ENCODE measurements around the gene CHD1. TPM values are rescaled to one million over a fixed set of nuclear protein-coding genes. Genes with fewer than 3 reads are reported as not detected.

The CHD1 gene
- total RNA-seq, 1 experiment from 2014 or later: 41.8 TPM

DNA sequence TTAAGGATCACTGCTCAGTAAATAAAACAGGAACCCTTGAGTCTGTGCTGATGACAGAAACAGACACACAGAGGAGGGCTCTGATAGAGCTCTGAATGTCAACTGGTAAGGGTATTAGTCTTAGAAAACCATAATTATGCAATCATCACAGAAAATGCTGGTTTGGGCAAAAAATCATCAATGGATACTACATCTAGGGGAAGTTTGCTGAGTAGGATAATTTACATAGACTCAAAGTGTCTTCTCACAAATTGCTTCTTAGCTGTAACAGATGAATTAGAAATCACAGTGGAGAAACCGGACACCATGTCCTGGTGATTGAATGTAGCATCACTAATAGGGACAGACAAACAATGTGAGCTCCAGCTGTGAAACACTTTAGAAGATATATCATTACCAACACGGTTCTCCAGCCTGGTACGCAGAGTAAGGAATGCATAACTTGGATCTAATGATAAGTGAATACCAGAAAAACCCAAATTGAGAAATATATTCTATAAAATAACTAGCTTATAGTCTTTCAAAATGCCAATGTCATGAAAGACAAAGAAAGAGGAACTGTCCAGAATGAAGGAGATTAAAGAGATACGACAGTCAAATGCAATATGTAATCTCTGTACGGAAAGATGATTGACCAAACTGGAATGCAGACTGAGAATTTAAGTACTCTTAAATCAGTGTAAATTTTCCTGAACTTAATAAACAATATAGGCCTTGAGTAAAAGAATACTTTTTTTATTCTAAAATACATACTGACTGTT is 17.3 kb downstream of the CHD1 start:
- Mint-ChIP-seq H3K27ac (peak overlapping the region; percentile 23; the same call in 1 of the 2 replicates), H3K4me3 (no peak overlapping the region), H3K9me3 (no peaks in the 10 kb centered on the region), H3K4me1 (peaks cover 32% of the 10 kb centered on the region), H3K27me3 (ENCODE audit: low read depth) (no peaks in the 10 kb centered on the region), H3K36me3 (peaks cover 3% of the 10 kb centered on the region; the same call in 1 of the 2 replicates)
- DNase-seq (ENCODE audit: low spot score) (no peak), ATAC-seq (no peak)
- POLR2A ChIA-PET: no interaction called here
- CTCF ChIA-PET: interaction anchor here (1.2 kb wide), 2 partner anchors 23 to 149 kb away, joined by 3 to 4 read pairs; no protein-coding TSS in a partner anchor
- TF ChIP-seq, protein P1, sequence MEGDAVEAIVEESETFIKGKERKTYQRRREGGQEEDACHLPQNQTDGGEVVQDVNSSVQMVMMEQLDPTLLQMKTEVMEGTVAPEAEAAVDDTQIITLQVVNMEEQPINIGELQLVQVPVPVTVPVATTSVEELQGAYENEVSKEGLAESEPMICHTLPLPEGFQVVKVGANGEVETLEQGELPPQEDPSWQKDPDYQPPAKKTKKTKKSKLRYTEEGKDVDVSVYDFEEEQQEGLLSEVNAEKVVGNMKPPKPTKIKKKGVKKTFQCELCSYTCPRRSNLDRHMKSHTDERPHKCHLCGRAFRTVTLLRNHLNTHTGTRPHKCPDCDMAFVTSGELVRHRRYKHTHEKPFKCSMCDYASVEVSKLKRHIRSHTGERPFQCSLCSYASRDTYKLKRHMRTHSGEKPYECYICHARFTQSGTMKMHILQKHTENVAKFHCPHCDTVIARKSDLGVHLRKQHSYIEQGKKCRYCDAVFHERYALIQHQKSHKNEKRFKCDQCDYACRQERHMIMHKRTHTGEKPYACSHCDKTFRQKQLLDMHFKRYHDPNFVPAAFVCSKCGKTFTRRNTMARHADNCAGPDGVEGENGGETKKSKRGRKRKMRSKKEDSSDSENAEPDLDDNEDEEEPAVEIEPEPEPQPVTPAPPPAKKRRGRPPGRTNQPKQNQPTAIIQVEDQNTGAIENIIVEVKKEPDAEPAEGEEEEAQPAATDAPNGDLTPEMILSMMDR (IDR thresholded peaks at IDR 0.05): no peak
- TF ChIP-seq, protein P2, sequence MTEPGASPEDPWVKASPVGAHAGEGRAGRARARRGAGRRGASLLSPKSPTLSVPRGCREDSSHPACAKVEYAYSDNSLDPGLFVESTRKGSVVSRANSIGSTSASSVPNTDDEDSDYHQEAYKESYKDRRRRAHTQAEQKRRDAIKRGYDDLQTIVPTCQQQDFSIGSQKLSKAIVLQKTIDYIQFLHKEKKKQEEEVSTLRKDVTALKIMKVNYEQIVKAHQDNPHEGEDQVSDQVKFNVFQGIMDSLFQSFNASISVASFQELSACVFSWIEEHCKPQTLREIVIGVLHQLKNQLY (CRISPR knock-in tag; IDR thresholded peaks at IDR 0.05): no peak
- TF ChIP-seq, protein P3, sequence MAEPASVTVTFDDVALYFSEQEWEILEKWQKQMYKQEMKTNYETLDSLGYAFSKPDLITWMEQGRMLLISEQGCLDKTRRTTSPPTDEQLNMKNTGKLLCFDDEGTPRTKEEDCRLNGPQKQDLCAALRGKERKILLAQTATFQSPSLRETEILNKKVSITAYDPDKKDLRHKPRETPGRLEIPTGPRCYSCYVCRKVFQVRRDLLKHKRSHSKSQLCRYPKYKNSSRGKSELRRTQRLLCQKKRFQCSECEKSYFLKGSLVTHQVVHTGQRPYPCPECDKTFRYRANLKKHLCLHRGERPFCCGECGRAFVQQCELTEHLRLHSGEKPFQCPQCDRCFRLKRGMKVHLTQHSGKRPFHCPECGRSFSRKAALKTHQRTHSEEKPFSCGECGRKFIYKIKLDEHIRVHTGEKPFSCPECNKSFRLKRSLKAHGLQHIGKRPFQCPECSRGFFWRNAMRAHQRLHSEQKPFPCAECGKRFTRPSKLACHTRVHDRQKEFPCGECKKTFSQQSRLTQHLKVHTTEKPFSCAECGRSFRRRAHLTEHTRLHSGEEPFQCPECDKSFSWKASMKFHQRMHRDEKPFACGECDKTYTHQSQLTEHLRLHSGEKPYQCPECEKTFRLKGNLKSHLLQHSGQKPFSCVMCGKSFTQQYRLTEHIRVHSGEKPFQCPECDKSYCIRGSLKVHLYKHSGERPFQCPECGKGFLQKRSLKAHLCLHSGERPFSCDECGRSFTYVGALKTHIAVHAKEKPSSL (CRISPR knock-in tag; conservative IDR thresholded peaks at IDR 0.05): no peak
- TF ChIP-seq, protein P4, sequence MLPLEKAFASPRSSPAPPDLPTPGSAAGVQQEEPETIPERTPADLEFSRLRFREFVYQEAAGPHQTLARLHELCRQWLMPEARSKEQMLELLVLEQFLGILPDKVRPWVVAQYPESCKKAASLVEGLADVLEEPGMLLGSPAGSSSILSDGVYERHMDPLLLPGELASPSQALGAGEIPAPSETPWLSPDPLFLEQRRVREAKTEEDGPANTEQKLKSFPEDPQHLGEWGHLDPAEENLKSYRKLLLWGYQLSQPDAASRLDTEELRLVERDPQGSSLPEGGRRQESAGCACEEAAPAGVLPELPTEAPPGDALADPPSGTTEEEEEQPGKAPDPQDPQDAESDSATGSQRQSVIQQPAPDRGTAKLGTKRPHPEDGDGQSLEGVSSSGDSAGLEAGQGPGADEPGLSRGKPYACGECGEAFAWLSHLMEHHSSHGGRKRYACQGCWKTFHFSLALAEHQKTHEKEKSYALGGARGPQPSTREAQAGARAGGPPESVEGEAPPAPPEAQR (CRISPR knock-in tag; IDR thresholded peaks at IDR 0.05): no peak
- no peak for TF ChIP-seq GTF2I (CRISPR knock-in tag; conservative IDR thresholded peaks at IDR 0.05)
- TF ChIP-seq, protein P5, sequence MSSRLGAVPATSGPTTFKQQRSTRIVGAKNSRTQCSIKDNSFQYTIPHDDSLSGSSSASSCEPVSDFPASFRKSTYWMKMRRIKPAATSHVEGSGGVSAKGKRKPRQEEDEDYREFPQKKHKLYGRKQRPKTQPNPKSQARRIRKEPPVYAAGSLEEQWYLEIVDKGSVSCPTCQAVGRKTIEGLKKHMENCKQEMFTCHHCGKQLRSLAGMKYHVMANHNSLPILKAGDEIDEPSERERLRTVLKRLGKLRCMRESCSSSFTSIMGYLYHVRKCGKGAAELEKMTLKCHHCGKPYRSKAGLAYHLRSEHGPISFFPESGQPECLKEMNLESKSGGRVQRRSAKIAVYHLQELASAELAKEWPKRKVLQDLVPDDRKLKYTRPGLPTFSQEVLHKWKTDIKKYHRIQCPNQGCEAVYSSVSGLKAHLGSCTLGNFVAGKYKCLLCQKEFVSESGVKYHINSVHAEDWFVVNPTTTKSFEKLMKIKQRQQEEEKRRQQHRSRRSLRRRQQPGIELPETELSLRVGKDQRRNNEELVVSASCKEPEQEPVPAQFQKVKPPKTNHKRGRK (CRISPR knock-in tag; IDR thresholded peaks at IDR 0.05; ENCODE audit: borderline replicate concordance): no peak
- TF ChIP-seq RELA (CRISPR knock-in tag; IDR thresholded peaks at IDR 0.05; ENCODE audit: borderline replicate concordance): no peak
- no peak for TF ChIP-seq ZNF416 (CRISPR knock-in tag; IDR thresholded peaks at IDR 0.05)
- TF ChIP-seq, protein P6, sequence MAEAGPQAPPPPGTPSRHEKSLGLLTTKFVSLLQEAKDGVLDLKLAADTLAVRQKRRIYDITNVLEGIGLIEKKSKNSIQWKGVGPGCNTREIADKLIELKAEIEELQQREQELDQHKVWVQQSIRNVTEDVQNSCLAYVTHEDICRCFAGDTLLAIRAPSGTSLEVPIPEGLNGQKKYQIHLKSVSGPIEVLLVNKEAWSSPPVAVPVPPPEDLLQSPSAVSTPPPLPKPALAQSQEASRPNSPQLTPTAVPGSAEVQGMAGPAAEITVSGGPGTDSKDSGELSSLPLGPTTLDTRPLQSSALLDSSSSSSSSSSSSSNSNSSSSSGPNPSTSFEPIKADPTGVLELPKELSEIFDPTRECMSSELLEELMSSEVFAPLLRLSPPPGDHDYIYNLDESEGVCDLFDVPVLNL (CRISPR knock-in tag; IDR thresholded peaks at IDR 0.05; ENCODE audit: borderline replicate concordance, low read depth): no peak
- TF ChIP-seq, protein P7, sequence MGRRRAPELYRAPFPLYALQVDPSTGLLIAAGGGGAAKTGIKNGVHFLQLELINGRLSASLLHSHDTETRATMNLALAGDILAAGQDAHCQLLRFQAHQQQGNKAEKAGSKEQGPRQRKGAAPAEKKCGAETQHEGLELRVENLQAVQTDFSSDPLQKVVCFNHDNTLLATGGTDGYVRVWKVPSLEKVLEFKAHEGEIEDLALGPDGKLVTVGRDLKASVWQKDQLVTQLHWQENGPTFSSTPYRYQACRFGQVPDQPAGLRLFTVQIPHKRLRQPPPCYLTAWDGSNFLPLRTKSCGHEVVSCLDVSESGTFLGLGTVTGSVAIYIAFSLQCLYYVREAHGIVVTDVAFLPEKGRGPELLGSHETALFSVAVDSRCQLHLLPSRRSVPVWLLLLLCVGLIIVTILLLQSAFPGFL (CRISPR knock-in tag; IDR thresholded peaks at IDR 0.05; ENCODE audit: borderline replicate concordance): no peak
- TF ChIP-seq, protein P8, sequence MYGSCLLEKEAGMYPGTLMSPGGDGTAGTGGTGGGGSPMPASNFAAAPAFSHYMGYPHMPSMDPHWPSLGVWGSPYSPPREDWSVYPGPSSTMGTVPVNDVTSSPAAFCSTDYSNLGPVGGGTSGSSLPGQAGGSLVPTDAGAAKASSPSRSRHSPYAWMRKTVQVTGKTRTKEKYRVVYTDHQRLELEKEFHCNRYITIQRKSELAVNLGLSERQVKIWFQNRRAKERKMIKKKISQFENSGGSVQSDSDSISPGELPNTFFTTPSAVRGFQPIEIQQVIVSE (CRISPR knock-in tag; IDR thresholded peaks at IDR 0.05; ENCODE audit: borderline replicate concordance): no peak
- TF ChIP-seq, protein P9, sequence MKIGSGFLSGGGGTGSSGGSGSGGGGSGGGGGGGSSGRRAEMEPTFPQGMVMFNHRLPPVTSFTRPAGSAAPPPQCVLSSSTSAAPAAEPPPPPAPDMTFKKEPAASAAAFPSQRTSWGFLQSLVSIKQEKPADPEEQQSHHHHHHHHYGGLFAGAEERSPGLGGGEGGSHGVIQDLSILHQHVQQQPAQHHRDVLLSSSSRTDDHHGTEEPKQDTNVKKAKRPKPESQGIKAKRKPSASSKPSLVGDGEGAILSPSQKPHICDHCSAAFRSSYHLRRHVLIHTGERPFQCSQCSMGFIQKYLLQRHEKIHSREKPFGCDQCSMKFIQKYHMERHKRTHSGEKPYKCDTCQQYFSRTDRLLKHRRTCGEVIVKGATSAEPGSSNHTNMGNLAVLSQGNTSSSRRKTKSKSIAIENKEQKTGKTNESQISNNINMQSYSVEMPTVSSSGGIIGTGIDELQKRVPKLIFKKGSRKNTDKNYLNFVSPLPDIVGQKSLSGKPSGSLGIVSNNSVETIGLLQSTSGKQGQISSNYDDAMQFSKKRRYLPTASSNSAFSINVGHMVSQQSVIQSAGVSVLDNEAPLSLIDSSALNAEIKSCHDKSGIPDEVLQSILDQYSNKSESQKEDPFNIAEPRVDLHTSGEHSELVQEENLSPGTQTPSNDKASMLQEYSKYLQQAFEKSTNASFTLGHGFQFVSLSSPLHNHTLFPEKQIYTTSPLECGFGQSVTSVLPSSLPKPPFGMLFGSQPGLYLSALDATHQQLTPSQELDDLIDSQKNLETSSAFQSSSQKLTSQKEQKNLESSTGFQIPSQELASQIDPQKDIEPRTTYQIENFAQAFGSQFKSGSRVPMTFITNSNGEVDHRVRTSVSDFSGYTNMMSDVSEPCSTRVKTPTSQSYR (CRISPR knock-in tag; IDR thresholded peaks at IDR 0.05): no peak
- TF ChIP-seq ZNF263 (CRISPR knock-in tag; IDR thresholded peaks at IDR 0.05; ENCODE audit: low read depth): no peak
- TF ChIP-seq CBFB (CRISPR knock-in tag; IDR thresholded peaks at IDR 0.05; ENCODE audit: low read depth): no peak
- TF ChIP-seq FOXP1 (CRISPR knock-in tag; IDR thresholded peaks at IDR 0.05; ENCODE audit: borderline replicate concordance): no peak
- TF ChIP-seq, protein P10, sequence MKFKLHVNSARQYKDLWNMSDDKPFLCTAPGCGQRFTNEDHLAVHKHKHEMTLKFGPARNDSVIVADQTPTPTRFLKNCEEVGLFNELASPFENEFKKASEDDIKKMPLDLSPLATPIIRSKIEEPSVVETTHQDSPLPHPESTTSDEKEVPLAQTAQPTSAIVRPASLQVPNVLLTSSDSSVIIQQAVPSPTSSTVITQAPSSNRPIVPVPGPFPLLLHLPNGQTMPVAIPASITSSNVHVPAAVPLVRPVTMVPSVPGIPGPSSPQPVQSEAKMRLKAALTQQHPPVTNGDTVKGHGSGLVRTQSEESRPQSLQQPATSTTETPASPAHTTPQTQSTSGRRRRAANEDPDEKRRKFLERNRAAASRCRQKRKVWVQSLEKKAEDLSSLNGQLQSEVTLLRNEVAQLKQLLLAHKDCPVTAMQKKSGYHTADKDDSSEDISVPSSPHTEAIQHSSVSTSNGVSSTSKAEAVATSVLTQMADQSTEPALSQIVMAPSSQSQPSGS (CRISPR knock-in tag; IDR thresholded peaks at IDR 0.05; ENCODE audit: borderline replicate concordance, low read depth): no peak
- TF ChIP-seq ZNF396 (CRISPR knock-in tag; IDR thresholded peaks at IDR 0.05; ENCODE audit: borderline replicate concordance): no peak

Data from WTC11 (cell line).